K562 (cell line): Measurements from ENCODE around the gene STK4. TPM values are rescaled to one million over a fixed set of nuclear protein-coding genes. Genes with fewer than 3 reads are reported as not detected.
A peak's percentile ranks its signal among the peaks of the same experiment; 100 is the strongest.

Source experiments
- AFF1 ChIP-seq, 2 experiments: fragments of 450-650 bp; IDR thresholded peaks; 2 replicates each; pipeline ENCODE4 v1.6.1; 2018; ENCODE audit warnings: mild to moderate bottlenecking in 2 of 2, low read depth in 1 of 2; ENCODE audit not compliant: partially characterized antibody in 2 of 2
- GTF3C2 ChIP-seq: IDR thresholded peaks from 3 replicates; pipeline ENCODE4 v1.6.1; 2011; ENCODE audit warnings: borderline replicate concordance, mild to moderate bottlenecking, moderate library complexity; ENCODE audit not compliant: insufficient read length; ENCODE audit errors: extremely low read depth
- PBX2 ChIP-seq, 2 experiments: IDR thresholded peaks in 1 of 2; conservative IDR thresholded peaks in 1 of 2; 2 replicates each; pipeline ENCODE4 v1.6.1; 2016; ENCODE audit warnings: low read depth in 2 of 2, mild to moderate bottlenecking in 1 of 2, missing compliant biosample characterization in 1 of 2, missing genetic modification characterization in 1 of 2, moderate library complexity in 1 of 2
- RREB1 ChIP-seq: fragments of 250-450 bp; sonication (Bioruptor Pico); IDR thresholded peaks from 2 replicates; pipeline ENCODE4 v1.4.0; 2020
- SOX6 ChIP-seq: fragments of 450-650 bp; IDR thresholded peaks from 2 replicates; pipeline ENCODE4 v1.6.1; 2014; ENCODE audit warnings: mild to moderate bottlenecking
- ZBTB43 ChIP-seq: sonication (generic); formaldehyde crosslinking; IDR thresholded peaks from 2 replicates; pipeline ENCODE4 v1.8.0; 2023; ENCODE audit warnings: mild to moderate bottlenecking, missing genetic modification reagents
- ZNF778 ChIP-seq: fragments of 450-650 bp; formaldehyde crosslinking; IDR thresholded peaks from 2 replicates; pipeline ENCODE4 v1.4.0; 2020; ENCODE audit warnings: mild to moderate bottlenecking, moderate library complexity
- polyA plus RNA-seq, 8 experiments: library from polyadenylated mRNA; depleted of rRNA in 4 of 8; stranded (reverse) in 5 of 8; unstranded in 3 of 8; fragments of >200 nt; fragmentation: Nextera tagmentation in 2 of 8; fragmentation: Illumina TruSeq in 1 of 8; extraction: Ambion mirVana in 2 of 8; extraction: Trizol in 1 of 8; gene quantifications; 2 replicates each; pipeline versions ENCODE4 v1.2.1 to v1.2.3, GENCODE V29; 2011 to 2014; ENCODE audit warnings: inconsistent platforms in 1 of 8, missing spikeins in 1 of 8
- total RNA-seq, 7 experiments: library from RNA; depleted of rRNA in 6 of 7; stranded (reverse); fragments of >200 nt in 6 of 7; fragmentation: Illumina TruSeq in 2 of 7; extraction: Trizol in 2 of 7; gene quantifications; 2 replicates each; pipeline versions ENCODE4 v1.2.1 to v1.2.3, GENCODE V29; 2011 to 2021; ENCODE audit warnings: low replicate concordance in 1 of 7

Gene STK4
- total and polyA plus RNA-seq, 9 of the 15 experiments (the other 6 are each of a cell fraction or from before 2014, with no cell fraction given), result 11.9 to 30.6 (median 22.2) TPM

- TF ChIP-seq GTF3C2 (no peak), ZNF778 (CRISPR knock-in tag) (no peak), RREB1 (CRISPR knock-in tag) (no peak), AFF1 (IDR thresholded peaks at IDR 0.05; ENCODE audit: low read depth in 1 of 2, partially characterized antibody in 2 of 2) (no peak), PBX2 (CRISPR knock-in tag; IDR thresholded peaks at IDR 0.05; ENCODE audit: low read depth) (no peak), PBX2 (tag; conservative IDR thresholded peaks at IDR 0.05; ENCODE audit: low read depth) (peak; percentile 93), SOX6 (no peak), ZBTB43 (CRISPR knock-in tag) (no peak)
Observed at GRCh38 chr20:44993343-44993742, 27.0 kb downstream of the STK4 start (continued).
